IMR-90 (cell line): Measurements from ENCODE around the gene CNGB1. TPM values are rescaled to one million over a fixed set of nuclear protein-coding genes. Genes with fewer than 3 reads are reported as not detected.

Experiments used
- ATAC-seq: fragments of 200-7000 bp; cut with Tn5 transposase; 2 replicates; pipeline ENCODE4 v1.9.1; 2020; ENCODE audit warnings: low read depth, mild to moderate bottlenecking, moderate library complexity
- BruUV-seq: library from RNA; stranded (reverse); fragments of 400-500 nt; replicated peaks from 2 replicates; lab custom pipeline; 2021; lab: Mats Ljungman, UMichigan
- CTCF ChIA-PET: fragments of 300-600 bp; formaldehyde crosslinking; extraction: SDS; loops from one replicate; lab custom pipeline; 2021; ENCODE audit warnings: antibody characterized with exemption; lab: Yijun Ruan, JAX
- POLR2A ChIA-PET: fragments of 300-600 bp; sonication (Branson Sonifier 250); formaldehyde crosslinking; loops from one replicate; lab custom pipeline; 2022; ENCODE audit warnings: antibody characterized with exemption; ENCODE audit not compliant: unreplicated experiment; lab: Charles Lee
- DNase-seq: peaks from one replicate; pipeline ENCODE4 v3.0.0; 2013
- H2AFZ ChIP-seq: replicated peaks from 2 replicates; pipeline ENCODE3; 2013; ENCODE audit warnings: low read length, mild to moderate bottlenecking; ENCODE audit not compliant: poor library complexity
- H2AK5ac ChIP-seq: 2 replicates; pipeline ENCODE4 v1.6.1; 2013; ENCODE audit warnings: low read depth, low read length, inconsistent platforms
- H2AK9ac ChIP-seq: replicated peaks from 2 replicates; pipeline ENCODE3; 2013; ENCODE audit warnings: mild to moderate bottlenecking, low read depth, low read length, moderate library complexity; ENCODE audit not compliant: poor library complexity
- H2BK120ac ChIP-seq: 2 replicates; pipeline ENCODE4 v1.6.1; 2013; ENCODE audit warnings: low read depth, low read length, inconsistent platforms
- H2BK15ac ChIP-seq: 3 replicates; pipeline ENCODE4 v1.6.1; 2013; ENCODE audit warnings: low read depth, low read length, inconsistent platforms
- H2BK20ac ChIP-seq: 2 replicates; pipeline ENCODE4 v1.6.1; 2013; ENCODE audit warnings: low read depth, mild to moderate bottlenecking, inconsistent platforms, low read length, moderate library complexity
- H2BK5ac ChIP-seq: 2 replicates; pipeline ENCODE4 v1.6.1; 2013; ENCODE audit warnings: mild to moderate bottlenecking, low read depth, low read length, inconsistent platforms; ENCODE audit not compliant: poor library complexity, severe bottlenecking
- H3K14ac ChIP-seq: replicated peaks from 2 replicates; pipeline ENCODE4 v1.6.1; 2013; ENCODE audit warnings: low read depth, low read length, inconsistent platforms
- H3K18ac ChIP-seq: 2 replicates; pipeline ENCODE4 v1.6.1; 2013; ENCODE audit warnings: low read depth, low read length, control low read depth
- H3K23ac ChIP-seq: 2 replicates; pipeline ENCODE4 v1.6.1; 2013; ENCODE audit warnings: low read depth, low read length, inconsistent platforms
- H3K27ac ChIP-seq: 2 replicates; pipeline ENCODE4 v1.5.1; 2013; ENCODE audit warnings: mild to moderate bottlenecking, control low read depth, low read length; ENCODE audit not compliant: insufficient read depth
- H3K27me3 ChIP-seq: 2 replicates; pipeline ENCODE4 v1.6.1; 2013; ENCODE audit warnings: low read length; ENCODE audit not compliant: control insufficient read depth, insufficient read depth
- H3K36me3 ChIP-seq: 2 replicates; pipeline ENCODE4 v1.6.1; 2013; ENCODE audit warnings: low read length, mixed read lengths; ENCODE audit not compliant: control insufficient read depth, insufficient read depth
- H3K4ac ChIP-seq: 2 replicates; pipeline ENCODE4 v1.6.1; 2013; ENCODE audit warnings: low read depth, low read length, inconsistent platforms
- H3K4me1 ChIP-seq: 2 replicates; pipeline ENCODE4 v1.6.1; 2013; ENCODE audit warnings: low read length, mixed read lengths; ENCODE audit not compliant: control insufficient read depth, insufficient read depth
- H3K4me2 ChIP-seq: 2 replicates; pipeline ENCODE4 v1.6.1; 2013; ENCODE audit warnings: low read depth, mild to moderate bottlenecking, control low read depth, low read length, moderate library complexity
- H3K4me3 ChIP-seq: 2 replicates; pipeline ENCODE4 v1.5.1; 2013; ENCODE audit warnings: low read depth, mild to moderate bottlenecking, control low read depth, low read length, moderate library complexity; ENCODE audit not compliant: insufficient read depth
- H3K56ac ChIP-seq: 2 replicates; pipeline ENCODE4 v1.6.1; 2013; ENCODE audit warnings: low read length, inconsistent platforms; ENCODE audit not compliant: insufficient read depth; ENCODE audit errors: extremely low read depth
- H3K79me1 ChIP-seq, 2 experiments: 2 replicates each; pipeline ENCODE4 v1.6.1; 2013; ENCODE audit warnings: low read length in 2 of 2, inconsistent platforms in 1 of 2, low read depth in 1 of 2
- H3K9ac ChIP-seq: 2 replicates; pipeline ENCODE4 v1.6.1; 2013; ENCODE audit warnings: low read depth, low read length, control low read depth
- H3K9me1 ChIP-seq: 2 replicates; pipeline ENCODE4 v1.6.1; 2013; ENCODE audit warnings: low read length, inconsistent platforms; ENCODE audit not compliant: insufficient read depth
- H3K9me3 ChIP-seq: 2 replicates; pipeline ENCODE4 v1.6.1; 2013; ENCODE audit warnings: low read length; ENCODE audit not compliant: control insufficient read depth, insufficient read depth
- H4K20me1 ChIP-seq: 2 replicates; pipeline ENCODE4 v1.6.1; 2013; ENCODE audit warnings: low read length, inconsistent platforms; ENCODE audit not compliant: insufficient read depth
- H4K5ac ChIP-seq: 2 replicates; pipeline ENCODE4 v1.6.1; 2013; ENCODE audit warnings: mild to moderate bottlenecking, low read depth, low read length, control low read depth
- H4K8ac ChIP-seq, 2 experiments: 2 replicates each; pipeline ENCODE4 v1.6.1; 2013; ENCODE audit warnings: low read depth in 2 of 2, low read length in 2 of 2, control low read depth in 1 of 2, inconsistent platforms in 1 of 2
- H4K91ac ChIP-seq: 2 replicates; pipeline ENCODE4 v1.6.1; 2013; ENCODE audit warnings: low read depth, low read length, inconsistent platforms; ENCODE audit not compliant: insufficient read depth
- BHLHE40 ChIP-seq: fragments of 150-350 bp; IDR thresholded peaks from 2 replicates; pipeline ENCODE4 v1.6.1; 2016; ENCODE audit warnings: mild to moderate bottlenecking, low read depth, low read length
- CEBPB ChIP-seq: IDR thresholded peaks from 2 replicates; pipeline ENCODE4 v1.6.1; 2012; ENCODE audit warnings: low read depth, low read length, improper control_type of control experiment
- CHD1 ChIP-seq: IDR thresholded peaks from 2 replicates; pipeline ENCODE4 v1.6.1; 2012; ENCODE audit warnings: low read depth, low read length, improper control_type of control experiment
- FOS ChIP-seq: fragments of 150-350 bp; IDR thresholded peaks from 2 replicates; pipeline ENCODE4 v1.6.1; 2016; ENCODE audit warnings: low read depth, low read length
- MAFK ChIP-seq: IDR thresholded peaks from 2 replicates; pipeline ENCODE4 v1.6.1; 2012; ENCODE audit warnings: low read depth, low read length, improper control_type of control experiment
- MXI1 ChIP-seq: IDR thresholded peaks from 2 replicates; pipeline ENCODE4 v1.6.1; 2012; ENCODE audit warnings: low read depth, mild to moderate bottlenecking, low read length, moderate library complexity, borderline replicate concordance
- NFE2L2 ChIP-seq: fragments of 150-350 bp; IDR thresholded peaks from 2 replicates; pipeline ENCODE4 v1.6.1; 2016; ENCODE audit warnings: low read depth, mild to moderate bottlenecking, low read length
- RCOR1 ChIP-seq: IDR thresholded peaks from 2 replicates; pipeline ENCODE4 v1.6.1; 2012; ENCODE audit warnings: mild to moderate bottlenecking, low read length, improper control_type of control experiment; ENCODE audit not compliant: insufficient replicate concordance
- RFX5 ChIP-seq: IDR thresholded peaks from 2 replicates; pipeline ENCODE4 v1.8.0; 2012; ENCODE audit warnings: low read depth, mild to moderate bottlenecking, low read length, moderate library complexity
- SMC3 ChIP-seq: fragments of 150-350 bp; IDR thresholded peaks from 2 replicates; pipeline ENCODE4 v1.6.1; 2016; ENCODE audit warnings: low read depth, mild to moderate bottlenecking, antibody characterized with exemption, low read length, moderate library complexity
- WGBS, 2 experiments: methylation state at CpG; one replicate each; pipeline versions ENCODE4 v1.1.5 to v1.1.7; 2013; ENCODE audit warnings: missing lambda C conversion rate in 2 of 2; ENCODE audit not compliant: insufficient read length in 1 of 2; ENCODE audit errors: extremely low coverage in 2 of 2; 5-methylcytosine and 5-hydroxymethylcytosine counted together
- dilution Hi-C: fragments of 300-500 bp; cut with HindIII; formaldehyde crosslinking; loops from one replicate; pipeline ENCODE4 v1.14.3; 2018; ENCODE audit warnings: low sequenced_read_pairs; ENCODE audit not compliant: unreplicated experiment
- in situ Hi-C: fragments of 300-500 bp; cut with MboI; formaldehyde crosslinking; loops from 3 replicates; pipeline ENCODE4 v1.14.3; 2019; ENCODE audit warnings: low sequenced_read_pairs, inconsistent platforms, mixed read lengths
- intact Hi-C: fragments of 100-400 bp; cut with micrococcal nuclease; formaldehyde crosslinking; loops from 2 replicates; pipeline ENCODE4 v1.10.0; 2022
- polyA plus RNA-seq, 3 experiments: library from polyadenylated mRNA; depleted of rRNA; stranded (reverse); fragments of >200 nt; gene quantifications; 2 replicates each; pipeline ENCODE4 v1.2.3, GENCODE V29; 2012; ENCODE audit warnings: low replicate concordance in 1 of 3
- total RNA-seq: library from RNA; depleted of rRNA; stranded (reverse); fragments of >200 nt; gene quantifications from 2 replicates; pipeline ENCODE4 v1.2.3, GENCODE V29; 2012
- TF ChIP-seq, protein P1 (sequence below): conservative IDR thresholded peaks from 2 replicates; pipeline ENCODE4 v1.5.1; 2012; ENCODE audit warnings: mild to moderate bottlenecking, low read depth, low read length, improper control_type of control experiment
- TF ChIP-seq, protein P2 (sequence below): fragments of 150-350 bp; IDR thresholded peaks from 2 replicates; pipeline ENCODE4 v1.6.1; 2016; ENCODE audit warnings: low read depth, mild to moderate bottlenecking, low read length, moderate library complexity, borderline replicate concordance
- TF ChIP-seq, protein P3 (sequence below): fragments of 150-350 bp; IDR thresholded peaks from 2 replicates; pipeline ENCODE4 v1.6.1; 2017; ENCODE audit warnings: mild to moderate bottlenecking, antibody characterized with exemption, low read length, low read depth

The CNGB1 gene
- total and polyA plus RNA-seq, 2 of the 4 experiments (the other 2 are of a cell fraction), result not detected

DNA sequence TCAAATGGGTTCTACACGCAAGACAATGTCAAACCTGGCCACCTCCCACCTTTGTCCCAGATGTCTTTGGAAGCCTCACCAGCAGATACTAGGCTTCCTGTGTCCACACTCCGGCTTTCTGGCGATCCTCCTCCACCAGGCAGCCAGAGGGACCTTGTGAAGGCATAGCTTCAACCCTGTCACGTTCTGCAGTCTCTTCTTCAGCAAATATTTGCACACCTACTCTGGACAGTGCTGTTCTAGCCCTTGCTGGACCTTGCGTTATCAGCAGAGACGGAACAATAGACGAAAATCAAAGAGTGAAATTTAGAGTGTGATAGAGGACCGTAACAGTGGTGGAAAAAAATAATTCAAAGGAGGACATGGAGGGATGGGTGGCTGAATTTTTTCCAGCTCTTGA, 130.1 kb downstream of the CNGB1 start:
- Histone ChIP-seq H3K9me3 (no peaks in the 10 kb centered on the region), H4K20me1 (no peaks in the 10 kb centered on the region), H3K4me3 (no peak overlapping the region), H3K18ac (no peak overlapping the region), H3K4me1 (peaks cover 7% of the 10 kb centered on the region; the same call in 1 of the 2 replicates), H2BK120ac (no peak overlapping the region), H3K27me3 (peaks cover 14% of the 10 kb centered on the region), H4K91ac (no peak overlapping the region), H3K79me1 (no peaks in the 10 kb centered on the region), H3K14ac (no peak overlapping the region), H3K9me1 (0 out of 2 replicates have a peak, but pooled peaks cover 2% of the 10 kb centered on the region), H3K27ac (no peak overlapping the region), H2AK5ac (no peak overlapping the region), H3K56ac (no peak overlapping the region), H2AFZ (peak overlapping the region; percentile 58), H2BK5ac (no peak overlapping the region), H3K23ac (no peak overlapping the region), H2AK9ac (no peak overlapping the region), H4K8ac (no peak overlapping the region), H2BK20ac (no peak overlapping the region), H2BK15ac (no peak overlapping the region), H3K9ac (no peak overlapping the region), H3K4me2 (no peak overlapping the region), H3K4ac (no peak overlapping the region), H3K36me3 (no peaks in the 10 kb centered on the region), H4K5ac (no peak overlapping the region)
- CTCF ChIA-PET, result interaction anchor here (0.6 kb wide), 1 partner anchor 19 kb away, joined by 3 read pairs; no protein-coding TSS in a partner anchor
- intact Hi-C loops, result no loop called here
- 71% methylated on average over 4 of the region's 8 CpGs; no CpG with 5 or more reads in 1 of the 2 experiments for WGBS, 2 experiments
- ATAC-seq (no peak), DNase-seq (no peak)
- TF ChIP-seq FOS (no peak), MXI1 (no peak), SMC3 (no peak), CEBPB (no peak), CHD1 (no peak), NFE2L2 (no peak), RCOR1 (no peak), MAFK (no peak), RFX5 (no peak), BHLHE40 (no peak)
- TF ChIP-seq, protein P1, sequence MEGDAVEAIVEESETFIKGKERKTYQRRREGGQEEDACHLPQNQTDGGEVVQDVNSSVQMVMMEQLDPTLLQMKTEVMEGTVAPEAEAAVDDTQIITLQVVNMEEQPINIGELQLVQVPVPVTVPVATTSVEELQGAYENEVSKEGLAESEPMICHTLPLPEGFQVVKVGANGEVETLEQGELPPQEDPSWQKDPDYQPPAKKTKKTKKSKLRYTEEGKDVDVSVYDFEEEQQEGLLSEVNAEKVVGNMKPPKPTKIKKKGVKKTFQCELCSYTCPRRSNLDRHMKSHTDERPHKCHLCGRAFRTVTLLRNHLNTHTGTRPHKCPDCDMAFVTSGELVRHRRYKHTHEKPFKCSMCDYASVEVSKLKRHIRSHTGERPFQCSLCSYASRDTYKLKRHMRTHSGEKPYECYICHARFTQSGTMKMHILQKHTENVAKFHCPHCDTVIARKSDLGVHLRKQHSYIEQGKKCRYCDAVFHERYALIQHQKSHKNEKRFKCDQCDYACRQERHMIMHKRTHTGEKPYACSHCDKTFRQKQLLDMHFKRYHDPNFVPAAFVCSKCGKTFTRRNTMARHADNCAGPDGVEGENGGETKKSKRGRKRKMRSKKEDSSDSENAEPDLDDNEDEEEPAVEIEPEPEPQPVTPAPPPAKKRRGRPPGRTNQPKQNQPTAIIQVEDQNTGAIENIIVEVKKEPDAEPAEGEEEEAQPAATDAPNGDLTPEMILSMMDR, result no peak
- TF ChIP-seq, protein P2, sequence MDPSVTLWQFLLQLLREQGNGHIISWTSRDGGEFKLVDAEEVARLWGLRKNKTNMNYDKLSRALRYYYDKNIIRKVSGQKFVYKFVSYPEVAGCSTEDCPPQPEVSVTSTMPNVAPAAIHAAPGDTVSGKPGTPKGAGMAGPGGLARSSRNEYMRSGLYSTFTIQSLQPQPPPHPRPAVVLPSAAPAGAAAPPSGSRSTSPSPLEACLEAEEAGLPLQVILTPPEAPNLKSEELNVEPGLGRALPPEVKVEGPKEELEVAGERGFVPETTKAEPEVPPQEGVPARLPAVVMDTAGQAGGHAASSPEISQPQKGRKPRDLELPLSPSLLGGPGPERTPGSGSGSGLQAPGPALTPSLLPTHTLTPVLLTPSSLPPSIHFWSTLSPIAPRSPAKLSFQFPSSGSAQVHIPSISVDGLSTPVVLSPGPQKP, result no peak
- TF ChIP-seq, protein P3, sequence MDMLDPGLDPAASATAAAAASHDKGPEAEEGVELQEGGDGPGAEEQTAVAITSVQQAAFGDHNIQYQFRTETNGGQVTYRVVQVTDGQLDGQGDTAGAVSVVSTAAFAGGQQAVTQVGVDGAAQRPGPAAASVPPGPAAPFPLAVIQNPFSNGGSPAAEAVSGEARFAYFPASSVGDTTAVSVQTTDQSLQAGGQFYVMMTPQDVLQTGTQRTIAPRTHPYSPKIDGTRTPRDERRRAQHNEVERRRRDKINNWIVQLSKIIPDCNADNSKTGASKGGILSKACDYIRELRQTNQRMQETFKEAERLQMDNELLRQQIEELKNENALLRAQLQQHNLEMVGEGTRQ, result no peak
- no TSS peak for BruUV-seq
- in situ Hi-C loops, result no loop called here
- dilution Hi-C loops, result no loop called here
- POLR2A ChIA-PET, result no interaction called here
